Breast epithelium (tissue), 3 donors: ENCODE measurements around the gene FAM163A.

ENCODE experiments used
- POLR2A ChIP-seq: fragments of 450-650 bp; IDR thresholded peaks from one replicate; pipeline ENCODE4 v1.6.1; 2016; ENCODE audit warnings: antibody characterized with exemption, mild to moderate bottlenecking, moderate library complexity
- POLR2AphosphoS5 ChIP-seq, 3 donors: sonication (generic); formaldehyde crosslinking; IDR thresholded peaks; one replicate each; pipeline ENCODE4 v1.6.1; 2017; ENCODE audit warnings: antibody characterized with exemption in 3 of 3
- TF ChIP-seq, protein P1 (sequence below), 3 donors: fragments of 450-650 bp; IDR thresholded peaks; one replicate each; pipeline ENCODE4 v1.5.1; 2016 to 2017; ENCODE audit warnings: antibody characterized with exemption in 3 of 3, mild to moderate bottlenecking in 3 of 3, moderate library complexity in 3 of 3

DNA sequence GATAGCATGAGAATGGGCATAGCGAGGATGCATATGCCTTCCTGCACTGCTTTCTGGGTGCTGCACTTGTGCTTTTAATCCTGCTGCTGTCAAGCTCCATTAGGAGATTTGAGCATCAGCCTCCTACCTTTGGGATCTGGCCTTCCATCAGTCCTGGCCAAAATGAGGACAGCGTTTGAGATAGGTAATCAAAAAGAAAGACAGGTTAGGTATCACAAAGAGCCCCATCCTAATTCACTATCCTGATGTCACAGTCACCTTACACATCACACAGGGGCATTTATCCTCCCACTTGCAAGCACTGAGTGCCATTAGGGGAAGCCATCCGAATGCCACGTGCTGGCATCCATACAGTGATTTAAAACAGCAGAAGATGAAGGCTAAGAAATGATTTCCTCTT, 13.2 kb upstream of the FAM163A start:
- TF ChIP-seq, protein P1, sequence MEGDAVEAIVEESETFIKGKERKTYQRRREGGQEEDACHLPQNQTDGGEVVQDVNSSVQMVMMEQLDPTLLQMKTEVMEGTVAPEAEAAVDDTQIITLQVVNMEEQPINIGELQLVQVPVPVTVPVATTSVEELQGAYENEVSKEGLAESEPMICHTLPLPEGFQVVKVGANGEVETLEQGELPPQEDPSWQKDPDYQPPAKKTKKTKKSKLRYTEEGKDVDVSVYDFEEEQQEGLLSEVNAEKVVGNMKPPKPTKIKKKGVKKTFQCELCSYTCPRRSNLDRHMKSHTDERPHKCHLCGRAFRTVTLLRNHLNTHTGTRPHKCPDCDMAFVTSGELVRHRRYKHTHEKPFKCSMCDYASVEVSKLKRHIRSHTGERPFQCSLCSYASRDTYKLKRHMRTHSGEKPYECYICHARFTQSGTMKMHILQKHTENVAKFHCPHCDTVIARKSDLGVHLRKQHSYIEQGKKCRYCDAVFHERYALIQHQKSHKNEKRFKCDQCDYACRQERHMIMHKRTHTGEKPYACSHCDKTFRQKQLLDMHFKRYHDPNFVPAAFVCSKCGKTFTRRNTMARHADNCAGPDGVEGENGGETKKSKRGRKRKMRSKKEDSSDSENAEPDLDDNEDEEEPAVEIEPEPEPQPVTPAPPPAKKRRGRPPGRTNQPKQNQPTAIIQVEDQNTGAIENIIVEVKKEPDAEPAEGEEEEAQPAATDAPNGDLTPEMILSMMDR (IDR thresholded peaks at IDR 0.05) = no peak
- TF ChIP-seq POLR2AphosphoS5 (IDR thresholded peaks at IDR 0.05) (no peak), POLR2A (no peak)
